GM12878 (cell line): ENCODE measurements around the gene DQX1. TPM values are rescaled to one million over a fixed set of nuclear protein-coding genes. Genes with fewer than 3 reads are reported as not detected.

Experiments
- ATAC-seq: fragments of 200-7000 bp; cut with Tn5 transposase; 3 replicates; pipeline ENCODE4 v1.9.1; 2020; ENCODE audit warnings: mild to moderate bottlenecking, moderate library complexity
- BruUV-seq: library from RNA; stranded (reverse); fragments of 400-500 nt; replicated peaks from 2 replicates; lab custom pipeline; 2021; lab: Mats Ljungman, UMichigan
- CTCF ChIA-PET: fragments of 300-600 bp; sonication (Branson Sonifier 250); formaldehyde crosslinking; extraction: SDS; loops from one replicate; lab custom pipeline; 2021; ENCODE audit warnings: inconsistent platforms; lab: Yijun Ruan, JAX
- POLR2A ChIA-PET: fragments of 350-600 bp; formaldehyde crosslinking; extraction: SDS; loops from one replicate; lab custom pipeline; 2021; ENCODE audit warnings: inconsistent platforms; lab: Charles Lee
- RAD21 ChIA-PET: fragments of 300-600 bp; sonication (Branson Sonifier 250); formaldehyde crosslinking; loops from one replicate; lab custom pipeline; 2023; ENCODE audit warnings: antibody characterized with exemption; ENCODE audit not compliant: unreplicated experiment; lab: Charles Lee
- SMC1A ChIA-PET: fragments of 300-600 bp; sonication (Branson Sonifier 250); formaldehyde crosslinking; loops from one replicate; lab custom pipeline; 2023; ENCODE audit not compliant: unreplicated experiment, uncharacterized antibody; lab: Charles Lee
- DNase-seq: peaks from one replicate; pipeline ENCODE4 v3.0.0-alpha.2; 2011; ENCODE audit warnings: low read depth, low spot score
- FAIRE-seq: peaks from 3 replicates; lab custom pipeline; 2011; peaks lifted over from hg19 to GRCh38; lab: Jason Lieb, UNC
- H2AFZ ChIP-seq: 2 replicates; pipeline ENCODE4 v1.6.0; 2011; ENCODE audit warnings: low read depth, low read length, control low read depth; ENCODE audit not compliant: control insufficient read depth
- H3K27ac ChIP-seq: 2 replicates; pipeline ENCODE4 v1.5.1; 2011; ENCODE audit warnings: control low read depth; ENCODE audit not compliant: control insufficient read depth, insufficient read depth
- H3K27me3 ChIP-seq, 2 experiments: replicated peaks in 1 of 2; 2 replicates each; pipeline versions ENCODE4 v1.6.0 to v1.6.1; 2011; ENCODE audit warnings: low read length in 1 of 2; ENCODE audit not compliant: control insufficient read depth in 2 of 2, insufficient read depth in 2 of 2
- H3K36me3 ChIP-seq, 2 experiments: 2 replicates each; pipeline ENCODE4 v1.5.1; 2011; ENCODE audit warnings: low read length in 1 of 2; ENCODE audit not compliant: control insufficient read depth in 2 of 2, insufficient read depth in 2 of 2
- H3K4me1 ChIP-seq: 2 replicates; pipeline ENCODE4 v1.6.1; 2011; ENCODE audit warnings: mild to moderate bottlenecking, low read length, moderate library complexity, mixed read lengths; ENCODE audit not compliant: control insufficient read depth, insufficient read depth
- H3K4me2 ChIP-seq: 2 replicates; pipeline ENCODE4 v1.6.0; 2011; ENCODE audit warnings: control low read depth; ENCODE audit not compliant: control insufficient read depth, insufficient read depth
- H3K4me3 ChIP-seq: fragments of 200-600 bp; sonication (generic); 2 replicates; pipeline ENCODE4 v1.5.1; 2016
- H3K79me2 ChIP-seq: 2 replicates; pipeline ENCODE4 v1.6.0; 2011; ENCODE audit warnings: low read length; ENCODE audit not compliant: control insufficient read depth, insufficient read depth
- H3K9ac ChIP-seq: 2 replicates; pipeline ENCODE4 v1.8.0; 2011; ENCODE audit warnings: low read length, control low read depth, mixed read lengths; ENCODE audit not compliant: control insufficient read depth, insufficient read depth
- H3K9me3 ChIP-seq: replicated peaks from 3 replicates; pipeline ENCODE4 v1.5.1; 2011; ENCODE audit warnings: mild to moderate bottlenecking, low read length; ENCODE audit not compliant: control insufficient read depth, insufficient read depth
- H4K20me1 ChIP-seq: 2 replicates; pipeline ENCODE4 v1.6.0; 2011; ENCODE audit not compliant: control insufficient read depth, insufficient read depth
- ATF7 ChIP-seq: fragments of 450-650 bp; IDR thresholded peaks from 2 replicates; pipeline ENCODE4 v1.6.1; 2016; ENCODE audit warnings: low read depth, mild to moderate bottlenecking
- CTCF ChIP-seq, 3 experiments: IDR thresholded peaks in 2 of 3; conservative IDR thresholded peaks in 1 of 3; 2 replicates each; pipeline ENCODE4 v1.5.1; 2011; ENCODE audit warnings: low read depth in 3 of 3, low read length in 3 of 3, mild to moderate bottlenecking in 3 of 3, control low read depth in 2 of 3, moderate library complexity in 2 of 3, inconsistent platforms in 1 of 3, mixed read lengths in 1 of 3; ENCODE audit not compliant: control insufficient read depth in 2 of 3, insufficient read depth in 1 of 3; ENCODE audit errors: extremely low read depth in 1 of 3
- KDM1A ChIP-seq: fragments of 200-600 bp; sonication (generic); IDR thresholded peaks from 2 replicates; pipeline ENCODE4 v1.6.1; 2016; ENCODE audit warnings: borderline replicate concordance
- RAD21 ChIP-seq: IDR thresholded peaks from 2 replicates; pipeline ENCODE4 v1.6.1; 2011; ENCODE audit warnings: mild to moderate bottlenecking, low read depth, low read length, moderate library complexity; ENCODE audit not compliant: insufficient read depth
- SMC3 ChIP-seq: IDR thresholded peaks from 2 replicates; pipeline ENCODE4 v1.6.1; 2011; ENCODE audit warnings: low read length, improper control_type of control experiment, borderline replicate concordance
- ZNF384 ChIP-seq: IDR thresholded peaks from 2 replicates; pipeline ENCODE4 v1.6.1; 2012; ENCODE audit warnings: low read depth, mild to moderate bottlenecking, low read length, improper control_type of control experiment, borderline replicate concordance
- WGBS: methylation state at CpG from one replicate; pipeline ENCODE4 v1.1.6; 2016; ENCODE audit warnings: low lambda C conversion rate; ENCODE audit not compliant: insufficient replicate concordance, insufficient coverage; ENCODE audit errors: missing lambda C conversion rate; 5-methylcytosine and 5-hydroxymethylcytosine counted together
- in situ Hi-C: fragments of 300-500 bp; cut with MboI; formaldehyde crosslinking; loops from 9 replicates; pipeline ENCODE4 v1.14.3; 2018; ENCODE audit warnings: mixed read lengths
- intact Hi-C: fragments of 100-400 bp; cut with micrococcal nuclease; formaldehyde crosslinking; loops from one replicate; pipeline ENCODE4 v1.14.2; 2022; ENCODE audit not compliant: unreplicated experiment
- polyA plus RNA-seq, 11 experiments: library from polyadenylated mRNA; depleted of rRNA in 4 of 11; unstranded in 6 of 11; stranded (reverse) in 5 of 11; fragments of >200 nt; fragmentation: Nextera tagmentation in 4 of 11; fragmentation: Illumina TruSeq in 1 of 11; extraction: Ambion mirVana in 4 of 11; extraction: Trizol in 1 of 11; gene quantifications; 1 replicate in 1 of 11; 2 replicates in 10 of 11; pipeline versions ENCODE4 v1.2.1 to v1.2.3, GENCODE V29; 2011 to 2016; ENCODE audit warnings: inconsistent platforms in 2 of 11, missing spikeins in 2 of 11, low read depth in 1 of 11
- total RNA-seq, 4 experiments: library from RNA; depleted of rRNA in 3 of 4; stranded (reverse); fragments of >200 nt in 3 of 4; fragmentation: Illumina TruSeq in 1 of 4; extraction: Trizol in 1 of 4; gene quantifications; 2 replicates each; pipeline versions ENCODE4 v1.2.1 to v1.2.3, GENCODE V29; 2013 to 2021
- TF ChIP-seq, protein P1 (sequence below): fragments of 450-650 bp; IDR thresholded peaks from 2 replicates; pipeline ENCODE4 v1.6.1; 2016; ENCODE audit warnings: mild to moderate bottlenecking

The DQX1 gene
- total and polyA plus RNA-seq, 10 of the 15 experiments (the other 5 are each of a cell fraction or from before 2014, with no cell fraction given) = 0.34 to 2.1 (median 0.86) TPM

DNA sequence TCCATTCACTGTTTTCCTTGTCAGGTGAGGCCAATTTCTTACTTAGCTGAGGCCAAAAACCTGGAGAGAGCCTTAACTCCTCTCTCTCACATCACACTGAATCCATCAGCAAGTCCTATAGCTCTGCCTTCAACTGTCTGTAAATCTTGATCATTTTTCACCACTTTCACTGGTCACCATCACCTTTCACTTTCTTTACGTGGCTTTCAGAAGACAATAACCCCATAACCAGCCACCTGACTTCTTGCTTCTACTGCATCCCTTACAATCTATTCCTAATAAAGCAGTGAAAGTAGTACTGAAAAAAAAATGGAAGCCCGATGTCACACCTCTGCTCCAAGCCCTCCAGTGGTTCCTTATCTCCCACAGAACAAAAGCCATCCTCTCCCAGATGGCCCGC is 20.0 kb upstream of the DQX1 start:
- ATAC-seq (peak; percentile 39), FAIRE-seq (no peak), DNase-seq (no peak)
- POLR2A ChIA-PET = interaction anchor here (0.7 to 17.8 kb wide), 6 partner anchors 14 to 57 kb away, joined by 3 to 441 read pairs (median 4); no protein-coding TSS in a partner anchor
- 54% methylated on average over 3 of the region's 3 CpGs for WGBS
- CTCF ChIA-PET = interaction anchor here (0.9 to 14.3 kb wide), 9 partner anchors 9 to 63 kb away, joined by 3 to 96 read pairs (median 13); partner anchors contain the start of genes AUP1, CCDC142, DQX1 and HTRA2
- Histone ChIP-seq H3K27ac (peak overlapping the region; percentile 35; the same call in 1 of the 2 replicates), H3K9ac (no peak overlapping the region), H2AFZ (0 out of 2 replicates have a peak overlapping the region, but pooled peaks have one; percentile 21), H3K4me1 (peaks cover 18% of the 10 kb centered on the region), H4K20me1 (no peaks in the 10 kb centered on the region), H3K27me3 (no peaks in the 10 kb centered on the region), H3K4me2 (peak overlapping the region; percentile 40)
- in situ Hi-C loops = no loop called here
- no TSS peak for BruUV-seq
- SMC1A ChIA-PET = interaction anchor here (0.9 to 5.3 kb wide), 6 partner anchors 14 to 89 kb away, joined by 3 to 60 read pairs (median 5); partner anchors contain the start of gene HTRA2
- RAD21 ChIA-PET = interaction anchor here (1.1 to 8.6 kb wide), 6 partner anchors 14 to 88 kb away, joined by 3 to 94 read pairs (median 8); partner anchors contain the start of gene WBP1
- TF ChIP-seq ATF7 = no peak
- TF ChIP-seq, protein P1, sequence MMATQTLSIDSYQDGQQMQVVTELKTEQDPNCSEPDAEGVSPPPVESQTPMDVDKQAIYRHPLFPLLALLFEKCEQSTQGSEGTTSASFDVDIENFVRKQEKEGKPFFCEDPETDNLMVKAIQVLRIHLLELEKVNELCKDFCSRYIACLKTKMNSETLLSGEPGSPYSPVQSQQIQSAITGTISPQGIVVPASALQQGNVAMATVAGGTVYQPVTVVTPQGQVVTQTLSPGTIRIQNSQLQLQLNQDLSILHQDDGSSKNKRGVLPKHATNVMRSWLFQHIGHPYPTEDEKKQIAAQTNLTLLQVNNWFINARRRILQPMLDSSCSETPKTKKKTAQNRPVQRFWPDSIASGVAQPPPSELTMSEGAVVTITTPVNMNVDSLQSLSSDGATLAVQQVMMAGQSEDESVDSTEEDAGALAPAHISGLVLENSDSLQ = 0 out of 2 replicates have a peak, but pooled peaks have one; percentile 9
- TF ChIP-seq, all 136 proteins: peak for 1
- no peaks in the 10 kb centered on the region; a peak in 1 of 4 replicates for H3K36me3 ChIP-seq
- intact Hi-C loops = no loop called here
- peaks cover 40% of the 10 kb centered on the region for H3K79me2 ChIP-seq
- no peak overlapping the region for H3K4me3 ChIP-seq
- H3K9me3 ChIP-seq = no peaks in the 10 kb centered on the region

DNA sequence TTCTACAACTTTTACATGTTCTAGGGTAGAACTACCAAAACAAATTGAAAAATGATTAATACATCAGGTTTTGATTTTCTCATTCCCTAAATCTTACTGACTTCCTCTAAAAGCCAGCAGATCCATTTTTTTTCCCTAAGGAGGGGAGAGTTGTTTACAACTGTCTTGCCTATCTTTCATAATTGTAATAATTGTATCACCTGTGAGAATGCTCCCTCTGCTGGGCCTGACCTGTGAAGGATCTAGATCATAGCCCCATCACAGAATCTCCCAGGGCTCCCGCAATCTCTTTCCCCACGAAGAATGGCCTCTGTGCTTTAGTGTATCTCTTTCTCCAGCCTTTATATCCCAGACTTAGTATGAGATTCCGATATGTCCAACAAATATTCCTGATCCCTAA is 18.6 kb upstream of the DQX1 start:
- no peaks in the 10 kb centered on the region for H3K27me3 ChIP-seq
- H3K9me3 ChIP-seq = no peaks in the 10 kb centered on the region
- intact Hi-C loops = loop anchor here (1.0 kb wide), 1 partner anchor 61 kb away; the partner anchor contains the start of gene TTC31
- ATAC-seq (no peak), FAIRE-seq (no peak)
- H3K4me3 ChIP-seq = no peak overlapping the region
- ChIA-PET SMC1A (interaction anchor here (1.0 to 5.3 kb wide), 8 partner anchors 12 to 88 kb away, joined by 3 to 60 read pairs (median 4); partner anchors contain the start of gene HTRA2), CTCF (interaction anchor here (0.8 to 14.3 kb wide), 15 partner anchors 12 to 62 kb away, joined by 3 to 96 read pairs (median 6); partner anchors contain the start of genes AUP1, CCDC142, DQX1 and HTRA2)
- no peaks in the 10 kb centered on the region for H4K20me1 ChIP-seq
- in situ Hi-C loops = no loop called here
- H3K36me3 ChIP-seq = no peaks in the 10 kb centered on the region; a peak in 1 of 4 replicates
- BruUV-seq = no TSS peak
- H3K79me2 ChIP-seq = peaks cover 28% of the 10 kb centered on the region
- peak; percentile 46; the same call in 1 of the 2 replicates for TF ChIP-seq RAD21
- no peak for TF ChIP-seq ZNF384
- no peak for TF ChIP-seq KDM1A
- TF ChIP-seq SMC3 = peak; percentile 28; the same call in 1 of the 2 replicates
- peak; percentile 33 to 41 (median 39); a peak in 4 of 6 replicates for TF ChIP-seq CTCF (IDR thresholded peaks at IDR 0.05 in 2 of 3, conservative IDR thresholded peaks at IDR 0.05 in 1 of 3; ENCODE audit: control insufficient read depth in 2 of 3, extremely low read depth in 1 of 3, insufficient read depth in 1 of 3, low read depth in 3 of 3, low read length in 3 of 3)
- TF ChIP-seq, all 136 proteins: peak for 3
- Histone ChIP-seq H3K27ac (no peak overlapping the region), H3K4me1 (peaks cover 12% of the 10 kb centered on the region), H3K9ac (no peak overlapping the region), H2AFZ (no peak overlapping the region), H3K4me2 (no peak overlapping the region)
- WGBS = 68% methylated on average over 3 of the region's 3 CpGs
- DNase-seq = no peak
- ChIA-PET POLR2A (interaction anchor here (1.1 to 17.8 kb wide), 4 partner anchors 11 to 31 kb away, joined by 4 to 441 read pairs (median 4); partner anchors contain the start of gene DQX1), RAD21 (interaction anchor here (1.2 to 2.6 kb wide), 5 partner anchors 12 to 41 kb away, joined by 3 to 12 read pairs (median 4); no protein-coding TSS in a partner anchor)
